Fibroblast of upper back skin (primary cell): ENCODE data around the gene PTN.

Experiments
- DNase-seq: peaks from one replicate; pipeline ENCODE4 v3.0.0-alpha.2; 2013

Gene PTN, protein sequence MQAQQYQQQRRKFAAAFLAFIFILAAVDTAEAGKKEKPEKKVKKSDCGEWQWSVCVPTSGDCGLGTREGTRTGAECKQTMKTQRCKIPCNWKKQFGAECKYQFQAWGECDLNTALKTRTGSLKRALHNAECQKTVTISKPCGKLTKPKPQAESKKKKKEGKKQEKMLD

DNA sequence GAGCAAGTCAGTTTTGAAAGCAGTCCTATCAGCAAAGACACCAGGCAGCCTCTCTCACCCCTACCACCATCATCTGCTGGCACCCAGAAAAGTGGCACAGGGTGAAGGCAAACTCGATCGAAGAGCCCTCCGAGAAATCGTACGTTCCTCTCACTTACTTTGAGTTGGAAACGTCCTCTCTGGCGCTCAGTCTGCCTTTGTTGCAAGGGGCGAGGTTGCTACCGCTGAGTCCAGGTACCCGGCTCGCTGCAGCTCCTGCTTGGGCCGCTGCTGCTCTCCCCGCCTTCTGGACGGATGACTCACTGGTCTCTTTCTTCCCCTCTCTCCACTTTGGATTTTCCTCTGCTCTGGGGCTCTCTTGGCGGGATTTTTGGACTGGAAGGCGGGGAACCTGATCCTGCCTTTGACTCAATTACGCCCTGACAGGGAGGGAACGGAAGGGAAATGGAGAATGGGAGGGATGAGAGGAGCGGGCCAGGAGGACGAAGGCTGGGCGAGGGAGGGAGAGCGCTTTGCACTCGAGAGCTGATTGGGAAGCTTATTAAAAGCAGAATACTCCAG, at the start of gene PTN:
Gene PTN, minus strand, starts transcription at position 453 of the 561 bp plus-strand sequence. CDS start 88,760 bp downstream, outside the sequence.
- DNase-seq, result peak; percentile 73

DNA sequence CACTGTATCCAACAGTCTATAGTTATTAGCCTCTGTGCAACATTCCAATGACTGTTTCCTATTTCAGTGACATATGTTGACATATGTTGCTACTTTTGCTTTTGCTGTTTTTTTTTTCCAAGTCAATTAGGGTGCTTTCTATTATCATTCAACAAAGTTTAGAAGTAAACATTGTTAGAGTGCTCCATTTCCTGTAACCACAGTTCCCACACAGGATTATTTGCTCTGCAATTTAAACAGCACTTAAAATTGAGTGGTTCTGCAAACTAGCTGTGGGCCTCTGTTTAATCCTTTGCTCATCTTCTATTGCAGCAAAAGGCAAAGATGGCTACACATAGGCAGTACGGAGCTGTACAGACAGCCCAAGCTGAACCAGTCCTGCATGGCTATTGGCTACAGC, 46.5 kb upstream of the PTN start:
- no peak for DNase-seq

DNA sequence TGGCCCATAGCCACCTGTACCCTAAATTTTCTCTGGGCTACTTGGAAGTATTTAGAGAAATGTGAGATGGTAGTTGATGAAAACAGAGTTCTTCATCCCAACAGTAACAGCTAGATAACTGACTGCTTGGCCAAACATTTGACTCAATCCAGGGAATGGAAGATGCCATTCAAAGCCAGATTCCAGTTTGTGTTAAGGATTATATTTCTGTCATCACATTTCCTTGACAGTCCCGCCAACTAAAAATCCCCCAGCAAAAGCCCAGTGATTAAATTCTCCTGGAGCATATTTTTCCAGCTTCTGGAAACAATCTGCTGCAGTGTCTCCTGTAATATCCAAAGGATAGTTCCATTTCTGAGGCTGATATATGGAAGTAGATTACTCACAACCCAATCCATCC, 45.4 kb upstream of the PTN start:
- peak; percentile 35 for DNase-seq

DNA sequence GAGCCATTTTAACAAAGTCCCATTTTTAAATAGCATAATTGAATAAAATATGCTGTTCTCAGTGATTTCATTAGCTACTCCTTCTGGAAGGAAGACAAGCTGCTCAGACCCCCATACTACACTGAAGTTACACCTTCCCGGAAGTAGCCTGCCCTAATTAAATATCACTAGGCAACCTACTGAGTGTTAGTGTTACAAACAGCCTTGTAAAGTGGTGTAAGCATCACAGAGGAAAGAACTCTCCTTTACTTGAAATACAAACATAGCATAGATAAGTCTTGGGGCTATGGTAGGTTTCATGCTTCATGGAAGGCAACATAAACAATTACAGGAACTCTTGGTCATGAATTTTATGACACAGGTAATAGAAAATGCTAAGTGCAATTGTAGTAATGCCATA, 43.4 kb upstream of the PTN start:
- no peak for DNase-seq

DNA sequence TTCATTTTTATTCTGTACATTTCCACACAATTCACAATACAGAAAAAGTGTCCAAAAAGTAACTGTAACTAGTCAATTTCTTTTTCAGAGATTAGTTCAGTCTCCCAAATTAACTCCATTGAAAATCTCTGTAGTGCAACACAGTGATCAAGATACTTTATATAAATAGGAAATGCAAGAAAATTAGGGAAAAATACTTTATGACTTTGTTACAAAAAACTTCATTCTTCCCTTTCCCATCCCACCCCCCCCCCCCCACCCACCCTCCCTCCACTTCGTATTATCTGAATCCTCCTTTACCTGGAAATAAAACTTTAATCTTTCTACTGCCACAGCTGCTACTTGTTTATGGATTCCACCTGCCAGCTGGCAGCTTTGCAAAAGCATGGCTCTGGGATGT, 37.5 kb upstream of the PTN start:
- no peak for DNase-seq

DNA sequence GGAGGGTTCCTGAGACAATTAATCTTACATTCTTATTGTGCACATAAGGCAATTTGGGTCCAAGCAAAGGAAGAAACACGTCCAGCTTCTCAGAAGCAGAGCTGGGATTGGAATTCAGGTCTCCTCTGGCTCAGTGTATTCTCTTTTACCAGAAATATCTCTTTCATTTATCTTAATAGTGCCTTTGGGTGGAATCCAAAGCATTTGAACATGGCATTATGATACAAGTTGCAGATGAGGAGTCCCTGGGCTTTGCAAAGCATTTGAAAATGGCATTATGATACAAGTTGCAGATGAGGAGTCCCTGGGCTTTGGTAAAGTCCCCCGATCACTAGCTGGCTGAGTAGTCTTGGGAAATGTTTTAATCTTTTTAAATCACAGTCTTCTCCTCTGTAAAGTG, 30.0 kb upstream of the PTN start:
- DNase-seq, result no peak

DNA sequence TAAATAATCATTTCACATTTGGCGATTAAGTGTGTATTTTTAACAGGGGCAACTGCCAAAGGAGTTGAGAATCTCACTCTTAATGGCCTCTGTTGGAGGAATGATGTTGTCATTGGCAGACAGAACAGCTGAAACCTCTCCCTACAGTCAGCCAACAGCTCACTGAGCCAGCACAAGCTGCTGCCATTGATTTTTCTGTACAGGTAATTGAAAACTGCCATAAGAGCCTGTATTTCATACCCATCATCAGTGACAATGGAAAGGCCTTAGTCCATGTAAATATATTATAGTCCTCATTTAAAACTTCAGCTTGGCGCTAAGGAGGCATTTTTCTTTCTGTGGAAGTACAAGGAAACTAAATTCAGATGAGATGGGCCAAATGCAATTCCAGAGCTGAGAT, 28.1 kb upstream of the PTN start:
- no peak for DNase-seq

DNA sequence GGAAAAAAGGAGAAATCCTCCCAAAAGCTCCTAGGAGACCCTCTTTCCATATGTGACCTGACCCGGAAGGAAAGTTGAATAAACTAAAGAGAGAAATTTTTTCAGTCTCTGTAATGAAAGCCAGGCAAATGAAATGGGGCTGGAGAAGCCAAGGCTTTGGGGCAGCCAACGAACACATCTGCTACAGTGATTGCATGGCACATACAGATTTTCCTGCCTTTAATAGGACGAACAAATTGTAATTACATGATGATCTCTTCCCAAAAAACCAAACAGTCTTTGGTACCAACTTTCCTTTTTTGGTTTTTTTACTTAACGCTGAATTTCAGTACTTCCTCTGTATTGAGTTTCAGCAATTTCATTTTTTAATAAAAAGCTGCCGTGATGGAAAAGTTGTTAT, 23.5 kb upstream of the PTN start:
- no peak for DNase-seq

DNA sequence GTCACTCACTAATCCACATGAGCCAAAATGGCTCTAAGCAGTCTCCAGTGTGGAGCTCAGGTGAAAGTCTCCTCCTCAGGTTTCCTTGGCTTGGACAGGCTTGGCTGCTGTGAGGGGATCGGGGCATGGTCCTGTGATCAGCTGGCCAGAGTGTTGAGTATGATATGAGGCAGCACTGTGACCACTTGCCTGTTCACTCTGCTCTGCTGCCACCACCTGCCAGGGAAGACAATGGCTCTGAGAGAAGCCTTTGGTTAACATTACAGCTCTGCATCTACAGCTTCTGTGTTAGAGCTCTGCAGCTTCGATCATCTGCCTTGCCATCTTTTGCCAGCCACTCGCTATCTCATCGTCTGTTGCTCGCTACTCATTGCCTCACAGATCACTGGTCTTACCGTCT, 20.1 kb upstream of the PTN start:
- DNase-seq, result no peak

DNA sequence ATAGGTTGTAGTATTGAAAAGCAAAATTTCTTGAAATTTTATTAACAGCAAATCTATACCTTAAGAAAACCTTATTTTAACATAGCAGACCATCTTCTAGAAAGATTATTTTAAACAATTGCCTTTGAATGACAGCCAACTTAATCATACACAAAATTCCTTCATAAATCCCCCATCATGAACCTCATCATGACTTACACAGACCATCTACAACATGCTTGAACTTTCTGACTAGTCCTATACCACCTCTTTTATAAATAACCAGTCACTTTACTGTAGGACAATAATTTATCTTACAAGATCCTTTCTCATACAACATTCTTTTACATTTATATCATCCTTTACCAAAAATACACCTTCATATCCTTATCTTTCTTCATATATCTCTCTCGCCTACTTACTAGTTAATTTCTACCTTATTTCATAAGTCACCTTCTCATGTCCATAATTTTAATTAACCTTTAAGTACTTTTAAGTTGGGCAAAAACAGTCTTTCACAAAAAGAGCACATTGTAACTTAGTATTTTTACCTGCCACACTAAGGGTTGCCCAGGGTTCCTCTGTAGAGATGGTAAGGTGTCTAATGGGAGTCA, 16.6 kb upstream of the PTN start:
- no peak for DNase-seq

DNA sequence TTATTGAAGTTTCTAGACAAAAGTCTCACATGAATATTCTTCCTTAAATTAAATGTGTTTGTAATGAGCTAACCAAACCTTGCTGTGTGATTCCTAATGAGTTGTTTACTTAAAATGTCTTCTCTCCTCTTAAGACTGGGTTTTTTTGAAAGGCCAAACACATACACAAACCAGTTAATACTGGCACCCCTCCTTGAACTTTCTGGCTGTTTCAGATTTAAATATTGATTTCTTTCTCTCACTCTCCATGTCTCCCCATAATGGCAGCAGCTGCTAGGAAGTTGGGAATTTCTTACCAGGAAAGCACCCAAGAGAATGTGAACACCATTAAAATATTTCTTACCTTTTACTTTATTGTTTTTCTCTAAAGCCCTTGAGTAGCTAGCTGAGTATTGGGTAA, 11.4 kb upstream of the PTN start:
- DNase-seq, result no peak

DNA sequence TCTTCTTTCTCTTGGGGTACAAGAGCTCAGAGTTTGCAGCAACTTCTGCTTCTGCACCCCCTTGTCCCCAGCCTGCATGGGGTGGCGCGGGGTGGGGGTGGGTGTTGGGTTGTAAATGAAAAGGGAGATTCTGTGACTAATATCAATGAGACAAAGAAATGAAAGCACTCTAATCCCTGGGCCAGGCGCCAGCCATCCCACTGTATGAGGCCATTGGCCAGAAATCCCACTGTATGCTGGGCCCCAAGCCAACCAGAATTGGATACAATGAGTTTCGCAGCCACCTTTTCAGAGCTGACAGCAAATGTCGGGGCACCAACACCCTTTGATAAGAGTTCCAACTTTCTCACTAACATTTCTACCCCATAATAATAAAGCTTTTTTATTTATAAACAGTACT, 10.9 kb upstream of the PTN start:
- peak; percentile 63 for DNase-seq

DNA sequence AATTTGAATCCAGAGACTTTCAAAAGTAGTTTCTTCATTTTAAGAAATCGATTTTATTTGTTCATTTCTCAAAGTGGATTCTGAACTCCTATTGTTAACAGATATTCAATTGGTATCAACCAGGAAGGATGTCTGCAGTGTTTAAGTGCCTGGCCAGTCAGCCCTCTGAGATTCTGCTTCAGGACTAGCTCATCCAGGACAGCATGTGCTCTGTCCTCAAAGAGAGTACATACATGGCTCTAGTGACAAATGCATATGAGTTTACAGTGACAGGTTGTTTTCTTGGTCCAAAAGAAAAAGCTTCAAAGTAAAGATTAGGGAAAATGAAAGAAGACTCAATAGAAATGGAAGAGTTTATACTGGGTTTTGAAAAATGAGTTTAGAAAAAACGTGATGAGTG, 8.4 kb upstream of the PTN start:
- DNase-seq, result no peak

DNA sequence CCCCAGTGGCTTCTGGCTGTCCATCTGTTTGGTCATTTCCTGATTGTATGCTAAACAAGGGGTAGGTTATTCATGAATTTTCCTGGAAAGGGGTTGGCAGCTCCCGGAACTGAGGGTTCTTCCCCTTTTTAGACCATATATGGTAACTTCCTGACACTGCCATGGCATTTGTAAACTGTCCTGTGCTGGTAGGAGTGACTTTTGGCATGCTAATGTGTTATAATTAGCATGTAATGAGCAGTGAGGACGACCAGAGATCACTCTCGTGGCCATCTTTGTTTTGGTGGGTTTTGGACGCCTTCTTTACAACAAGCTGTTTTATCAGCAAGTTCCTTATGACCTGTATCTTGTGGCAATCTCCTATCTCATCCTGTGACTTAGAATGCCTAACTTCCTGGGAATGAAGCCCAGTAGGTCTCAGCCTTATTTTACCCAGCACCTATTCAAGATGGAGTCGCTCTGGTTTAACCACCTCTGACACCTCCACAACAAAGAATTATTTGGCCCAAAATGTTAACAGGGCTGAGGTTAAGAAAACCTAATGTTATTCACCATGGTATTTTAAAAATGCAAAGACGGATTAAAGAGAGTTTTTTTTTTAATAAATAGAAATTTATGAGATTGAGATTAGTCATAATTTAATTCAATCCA, 2.4 kb upstream of the PTN start:
- DNase-seq, result no peak

DNA sequence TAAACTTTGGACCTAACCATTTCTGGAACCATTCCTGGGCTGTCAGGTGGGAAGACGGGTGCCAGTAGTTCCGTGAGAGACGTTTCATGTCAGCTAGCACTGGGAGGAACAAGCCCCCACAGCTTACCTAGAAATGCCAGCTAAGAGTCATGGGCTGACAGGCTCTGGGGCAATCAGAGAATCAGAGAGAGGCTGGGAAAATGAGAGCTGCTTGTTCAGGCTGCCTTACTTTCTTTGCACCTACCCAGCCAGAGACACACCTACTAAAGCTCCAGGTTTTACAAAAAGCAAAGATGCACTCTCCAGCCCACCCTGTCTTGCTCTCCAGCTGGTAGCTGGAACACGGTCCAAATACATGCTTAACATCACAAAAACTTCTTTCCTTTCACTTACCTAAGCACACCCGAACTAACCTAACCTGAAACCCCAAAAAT, 688 bp downstream of the PTN start:
- no peak for DNase-seq

DNA sequence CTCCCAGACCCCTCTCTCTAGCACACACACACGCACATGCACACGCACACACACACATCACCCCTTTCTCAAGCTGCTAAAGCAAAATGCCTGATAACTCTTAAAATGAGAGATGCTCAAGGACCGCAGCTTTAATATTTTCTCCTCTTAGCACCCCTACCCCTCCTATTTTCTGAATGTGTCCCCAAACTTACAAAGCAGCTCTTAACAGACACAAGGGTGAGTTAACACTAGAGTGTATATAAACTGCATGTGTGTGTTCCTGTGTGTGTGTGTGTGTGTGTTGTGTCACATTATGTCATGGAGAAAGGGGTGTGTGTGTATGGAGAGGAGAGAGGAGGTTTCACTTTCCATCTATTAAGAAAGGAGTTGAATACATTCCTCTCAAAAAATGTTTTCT, 1.3 kb downstream of the PTN start:
- DNase-seq, result no peak

DNA sequence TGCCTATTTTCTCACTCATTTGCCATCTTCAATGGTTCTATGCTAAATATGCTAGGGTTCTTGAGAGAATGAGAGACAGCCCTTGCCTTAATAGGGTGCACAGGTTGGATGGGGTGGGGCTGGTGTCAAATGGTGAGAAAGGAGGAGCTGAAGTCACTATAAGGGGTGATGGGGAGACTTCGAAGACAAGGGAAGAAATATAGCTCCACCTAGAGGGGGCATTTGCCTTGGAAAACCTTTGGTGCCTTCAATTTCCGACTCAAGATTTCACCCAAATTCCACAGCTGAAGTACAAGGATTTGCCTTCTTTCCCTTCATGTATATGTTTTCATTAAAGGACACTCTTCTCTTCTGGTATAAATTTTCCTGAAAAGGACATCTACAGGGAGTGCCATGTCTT, 5.6 kb downstream of the PTN start:
- DNase-seq, result no peak

DNA sequence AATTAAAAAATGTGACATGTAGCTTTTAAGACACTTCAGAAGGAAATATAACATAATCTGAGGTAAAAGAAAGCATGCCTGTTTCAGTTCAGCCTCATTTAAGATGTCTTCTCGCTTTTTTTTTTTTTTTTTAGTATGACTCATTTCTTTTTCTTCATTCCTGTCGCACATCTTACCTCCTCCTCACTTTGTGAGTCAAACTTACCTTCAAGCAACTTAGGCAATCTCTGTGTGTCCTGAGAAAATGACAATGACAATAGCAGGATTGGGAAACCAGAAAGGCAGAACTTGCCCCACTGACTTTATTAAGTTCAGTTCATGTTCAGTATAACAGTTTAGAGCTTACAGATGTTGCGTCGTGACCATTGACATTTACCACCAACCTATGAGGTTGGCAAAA, 7.7 kb downstream of the PTN start:
- DNase-seq, result no peak

DNA sequence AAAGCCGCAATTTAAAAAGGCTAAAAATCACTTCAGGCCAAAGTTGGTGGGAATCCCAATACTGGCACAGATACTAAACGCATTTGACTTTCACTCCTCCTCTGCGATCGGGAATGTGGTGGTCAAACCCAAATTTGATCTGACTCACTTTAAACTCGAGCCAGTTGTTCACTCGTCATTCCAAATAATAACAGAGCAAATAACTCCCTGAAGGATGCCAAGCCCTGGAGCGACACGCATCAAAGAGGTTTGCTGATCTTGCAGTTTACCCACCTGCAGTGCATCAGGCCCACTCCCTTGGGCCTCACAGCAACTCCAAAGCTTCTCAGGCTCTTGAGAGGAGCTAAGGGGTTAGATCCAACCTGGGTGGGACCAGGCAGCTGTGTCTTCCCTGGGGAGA, 12.2 kb downstream of the PTN start:
- DNase-seq, result peak; percentile 40

DNA sequence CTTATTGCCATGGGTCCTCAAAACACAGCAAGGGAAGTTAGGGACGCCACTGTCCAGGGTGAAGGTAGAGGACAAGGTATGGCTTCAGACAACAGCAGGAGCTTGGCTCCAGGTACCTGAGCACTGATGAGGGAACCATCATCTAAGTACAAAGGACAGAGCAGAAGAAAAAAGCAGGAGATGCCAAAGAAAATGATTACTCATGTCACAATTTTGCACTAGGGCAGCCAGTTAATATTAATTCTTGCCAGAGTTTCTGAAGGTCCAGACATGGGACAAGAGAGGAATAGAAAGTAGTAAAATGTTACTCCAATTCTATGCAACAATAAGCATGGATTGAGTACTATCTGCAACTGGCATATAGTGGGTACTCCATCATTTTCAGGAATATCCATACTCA, 14.1 kb downstream of the PTN start:
- no peak for DNase-seq

DNA sequence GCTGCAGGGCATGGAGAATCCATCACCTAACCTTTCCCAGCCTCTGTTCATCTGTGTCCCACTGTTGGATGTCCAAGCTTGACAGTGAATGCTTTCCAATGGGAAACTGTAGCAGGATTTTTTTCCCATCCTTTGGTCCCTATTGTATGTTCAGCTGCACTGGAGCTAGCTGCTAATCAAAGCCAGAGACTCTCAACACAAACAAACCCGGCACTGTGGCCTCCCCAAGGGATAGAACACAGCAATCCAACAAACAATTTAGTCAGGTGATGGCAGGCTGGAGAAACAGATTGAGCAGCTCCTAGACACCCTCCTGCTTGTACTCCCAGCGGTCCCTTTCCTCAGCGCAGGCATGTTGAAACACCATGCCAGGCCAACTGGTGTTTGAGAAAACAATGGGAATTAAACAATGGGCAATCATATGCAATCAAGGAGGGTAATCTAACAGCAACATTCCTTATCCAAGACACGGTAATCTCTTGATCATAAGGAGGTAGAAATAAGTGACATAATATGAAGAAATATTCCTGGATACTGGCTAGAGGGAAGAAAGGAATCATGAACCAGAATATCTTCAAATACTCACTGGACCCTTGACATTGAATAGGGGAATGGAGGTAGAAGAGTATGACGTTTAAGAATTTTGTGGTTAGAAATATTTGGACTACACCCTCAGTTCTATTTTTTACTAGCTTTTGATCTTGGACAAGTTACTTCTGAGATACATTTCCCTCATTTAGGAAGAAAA, 15.0 kb downstream of the PTN start:
- DNase-seq, result peak; percentile 60

DNA sequence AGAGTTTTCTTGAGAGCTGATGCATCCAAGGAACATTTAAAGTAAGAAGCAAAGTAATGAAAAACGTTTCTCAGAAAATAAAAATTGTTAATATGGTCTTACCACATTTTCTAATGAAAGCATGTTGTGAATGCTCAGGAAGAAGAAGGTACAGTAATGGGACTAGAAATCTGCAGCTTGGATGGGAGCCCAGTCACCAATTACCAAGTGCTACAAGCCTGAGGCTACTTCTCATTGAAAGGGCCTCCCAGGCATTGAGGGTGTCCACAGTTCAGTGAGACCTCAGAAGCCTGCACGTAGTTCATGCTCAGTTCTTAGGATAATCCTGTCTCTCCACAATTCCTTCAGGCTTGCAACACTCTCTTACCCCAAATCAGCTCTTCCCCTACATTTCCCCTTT, 17.6 kb downstream of the PTN start:
- no peak for DNase-seq

DNA sequence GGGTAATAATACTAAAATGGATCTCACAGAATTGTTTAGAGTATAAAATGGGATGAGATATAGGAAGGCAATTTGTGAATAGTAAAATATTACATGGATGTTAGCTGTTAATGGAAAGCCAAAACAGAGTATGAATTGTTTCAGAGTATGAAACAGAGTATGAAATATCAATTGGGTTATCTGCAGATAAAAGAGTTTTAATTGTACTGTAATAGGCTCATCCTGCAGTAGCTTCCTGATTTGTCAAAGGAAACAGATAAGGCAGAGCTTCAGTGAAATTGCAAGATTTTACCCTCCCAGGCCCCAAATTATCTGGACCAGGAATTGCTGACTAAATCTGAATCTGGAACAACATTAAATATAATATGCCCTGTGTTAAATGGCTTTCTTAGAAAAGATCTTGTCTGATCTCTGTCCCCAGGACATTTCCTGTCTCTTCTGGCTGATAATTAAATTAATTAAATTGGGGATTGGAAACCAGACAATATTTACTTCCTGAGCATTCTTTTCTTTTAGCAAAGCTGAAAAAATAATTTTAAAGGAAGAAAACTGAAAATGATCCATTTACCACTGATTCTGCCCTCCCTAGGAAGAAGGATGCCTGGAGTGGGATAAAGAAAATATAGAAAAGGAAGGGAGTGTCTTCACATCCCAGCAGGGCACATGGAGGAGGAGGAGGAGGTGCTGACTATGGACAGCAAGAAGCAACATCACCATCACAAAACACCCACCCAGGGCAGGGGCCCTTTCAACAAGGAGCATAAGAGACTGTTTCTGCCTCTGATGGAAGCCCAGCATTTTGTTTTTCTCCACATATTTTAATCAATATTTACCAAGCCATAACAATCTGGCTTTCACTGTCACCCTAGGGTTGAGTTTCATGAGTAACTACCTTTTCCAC, 18.5 kb downstream of the PTN start:
- no peak for DNase-seq
